ENCODE results near the gene SBF2.

DNA sequence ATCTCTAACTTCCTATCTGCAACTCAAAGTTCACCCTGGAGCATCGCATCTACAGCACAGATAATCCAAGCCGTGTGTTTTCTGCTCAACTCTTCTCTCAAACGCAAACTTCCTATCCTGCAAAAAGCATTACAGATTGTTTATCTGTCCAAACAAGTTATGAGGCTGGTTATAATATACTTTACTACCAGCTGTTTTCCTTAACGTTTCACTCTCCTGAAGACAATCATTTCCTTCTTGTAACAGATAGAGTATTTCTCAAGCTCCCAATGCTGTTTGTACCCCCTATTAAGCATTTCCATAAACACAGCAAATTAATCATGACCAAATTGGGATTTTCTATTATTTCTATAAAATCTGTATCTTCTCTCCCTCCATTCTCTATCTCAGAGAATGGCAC, 84.7 kb downstream of the SBF2 start:
- TF ChIP-seq, protein P1, sequence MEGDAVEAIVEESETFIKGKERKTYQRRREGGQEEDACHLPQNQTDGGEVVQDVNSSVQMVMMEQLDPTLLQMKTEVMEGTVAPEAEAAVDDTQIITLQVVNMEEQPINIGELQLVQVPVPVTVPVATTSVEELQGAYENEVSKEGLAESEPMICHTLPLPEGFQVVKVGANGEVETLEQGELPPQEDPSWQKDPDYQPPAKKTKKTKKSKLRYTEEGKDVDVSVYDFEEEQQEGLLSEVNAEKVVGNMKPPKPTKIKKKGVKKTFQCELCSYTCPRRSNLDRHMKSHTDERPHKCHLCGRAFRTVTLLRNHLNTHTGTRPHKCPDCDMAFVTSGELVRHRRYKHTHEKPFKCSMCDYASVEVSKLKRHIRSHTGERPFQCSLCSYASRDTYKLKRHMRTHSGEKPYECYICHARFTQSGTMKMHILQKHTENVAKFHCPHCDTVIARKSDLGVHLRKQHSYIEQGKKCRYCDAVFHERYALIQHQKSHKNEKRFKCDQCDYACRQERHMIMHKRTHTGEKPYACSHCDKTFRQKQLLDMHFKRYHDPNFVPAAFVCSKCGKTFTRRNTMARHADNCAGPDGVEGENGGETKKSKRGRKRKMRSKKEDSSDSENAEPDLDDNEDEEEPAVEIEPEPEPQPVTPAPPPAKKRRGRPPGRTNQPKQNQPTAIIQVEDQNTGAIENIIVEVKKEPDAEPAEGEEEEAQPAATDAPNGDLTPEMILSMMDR (IDR thresholded peaks at IDR 0.05): no peak
- no peak for TF ChIP-seq POLR2A (IDR thresholded peaks at IDR 0.05)

All from esophagus squamous epithelium (tissue), 4 donors.